Stimulated activated CD8-positive, alpha-beta memory T cell treated with anti-CD3 and anti-CD28 coated beads, Interleukin-12 subunit alpha, Interleukin-12 subunit beta, amount 100 ng/mL, for 24 hours (primary cell): ENCODE measurements around the gene NR5A2.
"Not testable (repeated sequence)": the region's sequence is repeated elsewhere in the genome, so short reads cannot be mapped to it uniquely, and the experiment has no call there.

Source experiments
- DNase-seq: peaks from one replicate; pipeline ENCODE4 v3.0.0-alpha.2; 2020; ENCODE audit errors: extremely low read depth

The NR5A2 gene

DNA sequence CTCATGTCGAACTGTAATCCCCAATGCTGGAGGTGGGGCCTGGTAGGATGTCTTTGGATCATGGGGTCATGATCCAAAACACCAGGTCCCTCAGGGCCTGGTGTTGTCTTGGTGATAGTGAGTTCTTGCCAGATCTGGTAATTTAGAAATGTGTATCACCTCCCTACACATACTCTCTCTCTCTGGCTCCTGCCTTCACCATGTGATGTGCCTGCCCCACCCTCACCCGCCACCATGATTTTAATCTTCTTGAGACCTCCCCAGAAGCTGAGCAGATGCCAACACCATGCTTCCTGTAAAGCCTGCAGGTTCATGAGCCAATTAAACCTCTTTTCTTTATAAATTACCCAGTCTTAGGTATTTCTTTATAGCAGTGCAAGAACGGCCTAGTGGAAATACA is 136.4 kb downstream of the NR5A2 start:
- DNase-seq, result no peak

GRCh38 chr1:200165493-200166220 is 138.1 kb downstream of the NR5A2 start:
- DNase-seq, result no peak

DNA sequence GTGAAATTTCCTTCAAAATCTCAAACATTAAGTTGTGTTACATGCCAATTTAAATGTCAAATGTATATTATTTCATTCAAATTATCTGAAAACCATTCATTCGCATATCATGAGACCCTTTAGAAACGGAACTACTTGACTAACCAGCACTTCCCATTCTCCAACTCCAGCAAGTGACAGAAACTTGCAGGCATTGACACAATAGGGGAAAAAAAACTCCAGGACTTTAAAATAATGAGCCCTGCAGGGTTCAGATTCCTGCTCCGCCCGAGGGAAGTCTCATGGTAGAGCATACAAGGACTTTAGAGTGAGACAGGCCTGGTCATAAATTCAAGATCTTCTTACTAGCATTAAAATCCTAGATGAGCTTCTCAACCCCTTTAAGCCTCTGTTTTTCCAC is 138.9 kb downstream of the NR5A2 start:
- DNase-seq, result no peak

- DNase-seq, result no peak
These were observed 141.4 kb downstream of the NR5A2 start for GRCh38 chr1:200168926-200169325.

GRCh38 chr1:200172311-200172710 is 144.8 kb downstream of the NR5A2 start:
- no peak for DNase-seq

DNA sequence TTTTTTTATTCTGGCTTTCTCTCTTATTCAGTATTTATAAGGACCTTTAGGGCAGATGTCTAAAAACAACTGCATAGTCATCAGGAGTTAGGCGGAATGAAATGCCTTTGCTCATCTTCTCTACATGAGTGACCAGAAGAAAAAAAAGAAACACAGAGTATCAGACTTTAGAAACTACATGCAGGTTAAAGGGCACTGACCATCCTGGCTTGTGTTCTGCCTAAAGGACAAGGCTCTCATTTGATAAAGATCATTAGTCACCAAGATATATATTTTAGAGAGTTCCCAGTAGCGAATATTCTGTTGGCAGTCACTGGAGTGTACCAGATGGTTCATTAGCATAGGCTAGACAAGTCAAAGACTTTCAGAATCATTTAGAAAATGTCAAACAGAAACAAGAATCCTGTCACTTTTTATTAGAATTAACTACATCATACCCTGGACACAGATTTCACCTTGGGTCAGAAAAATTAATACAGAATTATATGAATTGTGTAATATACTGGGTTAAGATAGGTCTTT is 145.6 kb downstream of the NR5A2 start:
- DNase-seq, result no peak

DNA sequence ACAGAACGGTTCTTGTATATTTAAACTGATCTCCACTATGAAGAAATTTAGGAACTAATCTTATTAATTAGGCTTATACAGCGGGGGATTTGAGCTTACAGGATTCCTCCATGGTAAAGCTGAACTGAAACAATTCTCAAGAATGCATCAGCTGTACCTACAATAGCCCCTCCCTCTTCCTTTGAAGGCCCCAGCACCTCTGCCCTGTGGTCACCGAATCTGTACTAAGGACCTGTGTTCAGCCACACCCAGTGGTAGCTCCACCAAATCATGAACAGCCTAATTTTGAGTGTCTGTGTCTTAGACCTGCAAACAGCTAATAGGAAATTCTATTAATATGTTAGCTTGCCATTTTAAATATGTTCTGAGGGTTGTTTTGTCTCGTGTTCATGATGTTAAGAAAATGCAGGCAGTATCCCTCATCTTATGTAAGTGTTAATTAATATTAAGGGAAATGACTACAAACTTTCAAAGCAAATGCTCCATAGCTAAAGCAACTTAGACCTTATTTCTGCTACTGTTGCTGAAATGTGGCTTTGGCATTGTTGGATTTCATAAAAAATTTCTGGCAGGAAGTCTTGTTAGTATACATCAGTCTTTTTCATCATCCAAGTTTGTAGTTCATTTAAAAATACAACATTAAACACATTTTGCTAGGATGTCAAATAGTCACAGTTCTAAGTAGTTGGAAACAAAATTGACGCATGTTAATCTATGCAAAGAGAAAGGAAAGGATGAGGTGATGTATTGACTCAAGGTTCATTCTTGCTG is 147.2 kb downstream of the NR5A2 start:
- DNase-seq, result no peak

- no peak for DNase-seq
These were observed 148.7 kb downstream of the NR5A2 start for GRCh38 chr1:200176181-200176580.

DNA sequence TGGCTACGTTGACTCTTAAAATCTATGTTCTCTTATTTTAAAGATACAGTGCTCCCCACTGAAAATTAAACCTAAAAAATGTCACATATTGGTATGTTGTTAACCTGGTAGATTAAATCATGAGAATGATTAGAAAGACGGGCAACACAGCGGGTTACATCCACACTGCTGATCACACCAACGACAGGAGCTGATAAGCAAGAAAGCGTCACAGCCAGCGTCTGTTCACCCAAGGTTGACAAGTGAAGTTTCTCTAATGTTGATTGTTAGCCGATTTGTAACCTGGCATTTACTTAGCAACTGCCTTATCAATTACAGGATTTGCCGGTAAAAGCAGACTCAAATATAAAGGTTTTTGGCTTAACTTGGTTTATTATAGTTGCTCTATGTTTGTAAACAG is 149.3 kb downstream of the NR5A2 start:
- DNase-seq, result no peak

- DNase-seq, result no peak
These were observed 150.8 kb downstream of the NR5A2 start for GRCh38 chr1:200178340-200178739.

GRCh38 chr1:200179126-200179780 is 151.7 kb downstream of the NR5A2 start:
- DNase-seq, result no peak

DNA sequence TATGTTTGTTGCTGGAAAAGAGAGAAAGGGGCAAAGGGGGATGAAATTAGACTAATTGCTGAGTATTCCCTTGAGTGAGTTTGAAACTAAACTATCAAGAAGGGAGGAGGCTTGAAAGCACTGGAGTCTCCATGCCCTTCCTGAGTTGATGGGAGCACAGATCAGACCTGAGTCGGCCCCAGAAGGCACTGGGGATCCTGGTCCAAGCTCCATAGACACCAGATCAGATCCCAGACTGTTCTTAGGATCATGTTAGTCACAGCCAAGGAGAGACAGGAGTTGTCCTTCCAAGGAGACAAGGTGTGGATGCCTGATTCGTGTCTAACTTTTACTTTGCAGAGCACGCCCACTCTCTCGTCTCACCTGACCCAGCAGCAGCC is 152.3 kb downstream of the NR5A2 start:
- DNase-seq, result no peak

DNA sequence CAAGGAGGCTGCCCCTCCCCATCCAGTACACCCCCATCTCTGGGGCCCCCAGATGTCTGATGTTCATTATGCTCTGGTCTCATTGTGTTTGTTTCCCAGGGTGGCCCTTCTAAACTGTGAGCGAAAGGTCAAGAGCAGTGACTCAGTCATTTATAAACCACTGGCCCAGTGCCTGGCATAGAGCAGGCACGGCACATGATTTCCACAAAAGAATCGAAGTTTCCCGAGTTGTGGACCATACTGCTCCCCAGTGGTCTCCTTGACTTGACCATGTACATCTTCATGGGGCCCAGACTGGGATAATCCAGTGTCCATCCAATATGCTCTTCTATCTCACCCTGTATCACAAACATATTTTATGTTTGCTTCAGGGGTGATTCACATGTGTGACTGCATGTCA is 153.3 kb downstream of the NR5A2 start:
- no peak for DNase-seq

- DNase-seq, result no peak
These were observed 154.4 kb downstream of the NR5A2 start for GRCh38 chr1:200181861-200182260.

DNA sequence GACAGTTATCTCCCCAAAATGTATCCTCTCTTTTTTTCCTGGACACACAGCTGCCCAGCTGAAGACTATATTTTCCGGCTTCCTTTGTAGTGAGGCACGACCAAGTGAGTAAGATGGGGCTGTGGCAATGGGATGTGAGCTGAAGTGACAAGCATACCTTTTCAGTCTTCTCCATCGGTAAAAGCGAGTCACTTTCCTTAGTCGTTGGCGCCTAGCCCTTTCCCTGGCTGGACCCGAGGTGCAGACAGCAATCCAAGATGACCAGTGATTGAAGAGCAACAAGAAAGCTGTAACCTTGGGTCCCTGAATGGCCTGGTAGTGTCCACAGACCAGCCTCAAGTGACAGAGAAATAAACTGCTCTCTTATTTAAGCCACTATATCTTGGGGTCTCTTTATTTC is 155.2 kb downstream of the NR5A2 start:
- no peak for DNase-seq

DNA sequence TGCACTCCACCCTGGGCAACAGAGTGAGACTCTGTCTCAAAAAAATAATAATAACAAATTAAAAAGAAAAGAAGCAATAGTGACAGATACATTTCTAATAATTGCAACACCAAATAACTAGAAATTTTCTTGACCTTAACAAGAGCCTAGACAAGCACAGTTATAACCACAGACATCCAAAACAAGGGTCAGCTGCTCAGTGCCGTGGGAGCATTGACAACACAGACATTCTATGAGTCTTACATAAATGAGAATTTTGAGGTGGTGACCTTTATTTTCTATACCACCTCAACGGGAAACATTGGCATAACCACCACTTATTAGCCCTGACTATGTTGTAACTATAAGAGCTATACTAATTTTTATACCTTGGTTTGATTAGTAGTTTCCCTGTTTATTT is 156.1 kb downstream of the NR5A2 start:
- no peak for DNase-seq

GRCh38 chr1:200184196-200184595 is 156.7 kb downstream of the NR5A2 start:
- DNase-seq, result no peak

DNA sequence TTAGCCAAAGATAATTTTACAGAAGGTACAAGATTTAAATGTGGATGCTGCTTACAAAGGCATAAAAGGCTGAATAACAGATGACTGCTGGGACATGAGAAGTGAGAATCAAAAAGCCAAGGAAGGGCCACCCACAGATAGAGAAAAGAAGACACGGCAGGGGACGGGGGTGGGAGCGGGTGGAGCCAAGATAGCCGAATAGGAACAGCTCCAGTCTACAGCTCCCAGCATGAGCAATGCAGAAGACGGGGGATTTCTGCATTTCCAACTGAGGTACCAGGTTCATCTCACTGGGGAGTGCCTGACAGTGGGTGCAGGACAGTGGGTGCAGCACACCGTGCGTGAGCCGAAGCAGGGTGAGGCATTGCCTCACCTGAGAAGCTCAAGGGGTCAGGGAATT is 157.7 kb downstream of the NR5A2 start:
- not testable (repeated sequence) for DNase-seq

DNA sequence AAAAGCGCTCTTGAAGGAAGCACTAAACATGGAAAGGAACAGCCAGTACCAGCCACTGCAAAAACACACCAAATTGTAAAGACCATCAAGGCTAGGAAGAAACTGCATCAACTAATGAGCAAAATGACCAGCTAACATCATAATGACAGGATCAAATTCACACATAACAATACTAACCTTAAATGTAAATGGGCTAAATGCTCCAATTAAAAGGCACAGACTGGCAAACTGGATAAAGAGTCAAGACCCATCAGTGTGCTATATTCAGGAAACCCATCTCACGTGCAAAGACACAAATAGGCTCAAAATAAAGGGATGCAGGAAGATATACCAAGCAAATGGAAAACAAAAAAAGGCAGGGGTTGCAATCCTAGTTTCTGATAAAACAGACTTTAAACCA is 159.8 kb downstream of the NR5A2 start:
- not testable (repeated sequence) for DNase-seq

DNA sequence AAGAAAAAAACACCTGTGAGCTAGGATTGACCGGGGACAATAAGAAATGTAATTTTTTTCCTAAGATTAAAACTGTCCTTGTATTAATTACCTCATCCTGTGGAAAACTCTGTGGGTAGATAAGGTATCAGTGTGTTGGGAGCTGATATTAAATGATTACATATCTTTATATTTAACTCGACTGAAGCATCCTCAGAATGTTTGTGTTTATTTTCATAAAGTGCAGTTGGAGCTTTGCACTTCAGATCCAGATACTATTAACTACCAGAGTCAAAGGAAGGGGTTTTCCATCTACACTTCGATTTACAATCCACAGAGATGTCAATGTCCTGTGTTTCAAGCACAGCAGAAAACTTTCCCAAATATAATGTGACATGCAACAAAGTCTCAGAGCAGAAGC is 164.5 kb downstream of the NR5A2 start:
- DNase-seq, result no peak

DNA sequence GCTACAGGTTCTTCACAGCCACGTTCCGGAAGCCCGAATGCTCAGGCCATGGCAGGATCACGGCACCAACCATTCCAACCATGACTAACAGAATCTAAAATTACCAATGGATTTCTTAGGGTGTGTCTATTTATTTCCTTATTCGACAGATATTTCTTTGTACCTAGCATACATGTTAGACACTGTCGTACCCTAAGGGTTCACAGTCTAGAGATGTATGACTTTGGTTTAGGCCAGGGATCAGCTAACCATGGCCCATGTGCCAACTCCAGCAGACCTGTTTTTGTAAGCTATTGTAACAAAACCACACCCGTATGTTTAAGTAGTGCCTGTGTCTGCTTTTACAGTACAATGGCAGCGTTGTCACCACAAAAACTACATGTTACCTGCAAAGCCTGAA is 167.0 kb downstream of the NR5A2 start:
- DNase-seq, result no peak

- DNase-seq, result no peak
These were observed 170.7 kb downstream of the NR5A2 start for GRCh38 chr1:200198236-200198635.
